ENCODE results near the gene CCDC201.

Gene CCDC201

DNA sequence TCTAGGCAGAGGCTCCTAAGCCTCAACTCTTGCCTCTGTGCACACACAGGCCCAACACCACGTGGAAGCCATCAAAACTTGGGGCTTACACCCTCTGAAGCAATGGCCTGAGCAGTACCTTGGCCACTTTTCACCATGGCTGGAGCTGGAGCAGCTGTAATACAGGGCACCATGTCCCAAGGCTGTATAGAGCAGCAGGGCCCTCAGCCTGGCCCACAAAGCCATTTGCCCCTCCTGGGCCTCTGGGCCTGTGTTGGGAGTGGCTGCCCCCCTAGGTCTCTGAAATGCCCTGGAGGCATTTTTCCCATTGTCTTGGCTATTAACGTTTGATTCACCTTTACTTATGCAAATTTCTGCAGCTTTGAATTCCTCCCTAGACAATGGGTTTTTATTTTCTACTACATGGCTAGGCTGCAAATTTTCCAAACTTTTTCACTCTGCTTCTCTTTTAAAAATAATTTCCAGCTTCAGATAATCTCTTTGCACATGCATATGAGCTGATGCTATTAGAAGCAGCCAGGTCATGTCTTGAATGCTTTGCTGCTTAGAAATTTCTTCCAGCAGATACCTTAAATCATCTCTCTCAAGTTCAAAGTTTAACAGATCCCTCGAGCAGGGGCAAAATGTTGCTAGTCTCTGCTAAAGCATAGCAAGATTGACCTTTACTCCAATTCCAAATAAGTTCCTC is 5.7 kb upstream of the CCDC201 start:
- H3K27ac ChIP-seq, result no peak overlapping the region
- no peak overlapping the region for H3K9ac ChIP-seq
- no peaks in the 10 kb centered on the region for H3K9me3 ChIP-seq (ENCODE audit: control insufficient read depth, low read length)
- H3K27me3 ChIP-seq (ENCODE audit: control insufficient read depth, insufficient read depth, low read length), result no peaks in the 10 kb centered on the region
- no peaks in the 10 kb centered on the region for H3K36me3 ChIP-seq (ENCODE audit: control insufficient read depth, insufficient read depth, low read length)
- no peaks in the 10 kb centered on the region for H3K4me1 ChIP-seq
- H3K79me2 ChIP-seq, result no peaks in the 10 kb centered on the region
- H3K4me3 ChIP-seq (ENCODE audit: low read depth, low read length), result no peak overlapping the region
- TF ChIP-seq, protein P1, sequence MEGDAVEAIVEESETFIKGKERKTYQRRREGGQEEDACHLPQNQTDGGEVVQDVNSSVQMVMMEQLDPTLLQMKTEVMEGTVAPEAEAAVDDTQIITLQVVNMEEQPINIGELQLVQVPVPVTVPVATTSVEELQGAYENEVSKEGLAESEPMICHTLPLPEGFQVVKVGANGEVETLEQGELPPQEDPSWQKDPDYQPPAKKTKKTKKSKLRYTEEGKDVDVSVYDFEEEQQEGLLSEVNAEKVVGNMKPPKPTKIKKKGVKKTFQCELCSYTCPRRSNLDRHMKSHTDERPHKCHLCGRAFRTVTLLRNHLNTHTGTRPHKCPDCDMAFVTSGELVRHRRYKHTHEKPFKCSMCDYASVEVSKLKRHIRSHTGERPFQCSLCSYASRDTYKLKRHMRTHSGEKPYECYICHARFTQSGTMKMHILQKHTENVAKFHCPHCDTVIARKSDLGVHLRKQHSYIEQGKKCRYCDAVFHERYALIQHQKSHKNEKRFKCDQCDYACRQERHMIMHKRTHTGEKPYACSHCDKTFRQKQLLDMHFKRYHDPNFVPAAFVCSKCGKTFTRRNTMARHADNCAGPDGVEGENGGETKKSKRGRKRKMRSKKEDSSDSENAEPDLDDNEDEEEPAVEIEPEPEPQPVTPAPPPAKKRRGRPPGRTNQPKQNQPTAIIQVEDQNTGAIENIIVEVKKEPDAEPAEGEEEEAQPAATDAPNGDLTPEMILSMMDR (IDR thresholded peaks at IDR 0.05), result no peak
- no peak overlapping the region for H2AFZ ChIP-seq
- no peak overlapping the region for H3K4me2 ChIP-seq (ENCODE audit: low read length)

DNA sequence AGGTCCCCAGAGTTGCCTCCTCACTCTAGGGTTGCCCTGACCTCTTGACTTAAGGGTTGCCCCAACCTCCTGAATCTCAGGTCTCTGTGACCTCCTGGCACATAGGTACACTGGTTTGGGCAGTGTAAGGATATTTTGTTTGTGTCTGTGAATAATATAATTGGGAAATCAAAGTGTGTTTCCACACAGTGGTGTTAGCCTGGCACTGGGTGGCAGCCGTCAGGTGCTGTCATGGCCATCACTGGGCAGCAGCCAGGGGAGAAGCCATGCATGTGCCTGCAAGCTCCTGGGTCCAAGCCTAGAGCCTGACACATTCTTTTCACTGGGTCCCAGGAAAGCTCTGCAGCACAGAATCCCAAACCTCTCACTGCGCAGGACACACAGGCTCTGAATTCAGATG is 3.6 kb upstream of the CCDC201 start:
- Histone ChIP-seq H3K36me3 (ENCODE audit: control insufficient read depth, insufficient read depth, low read length) (no peaks in the 10 kb centered on the region), H2AFZ (no peak overlapping the region), H3K27me3 (ENCODE audit: control insufficient read depth, insufficient read depth, low read length) (no peaks in the 10 kb centered on the region), H3K9me3 (ENCODE audit: control insufficient read depth, low read length) (no peaks in the 10 kb centered on the region), H3K9ac (no peak overlapping the region), H3K79me2 (no peaks in the 10 kb centered on the region), H3K4me1 (no peaks in the 10 kb centered on the region), H3K27ac (no peak overlapping the region), H3K4me3 (ENCODE audit: low read depth, low read length) (no peak overlapping the region), H3K4me2 (ENCODE audit: low read length) (no peak overlapping the region)
- TF ChIP-seq, protein P1 (IDR thresholded peaks at IDR 0.05), result no peak

DNA sequence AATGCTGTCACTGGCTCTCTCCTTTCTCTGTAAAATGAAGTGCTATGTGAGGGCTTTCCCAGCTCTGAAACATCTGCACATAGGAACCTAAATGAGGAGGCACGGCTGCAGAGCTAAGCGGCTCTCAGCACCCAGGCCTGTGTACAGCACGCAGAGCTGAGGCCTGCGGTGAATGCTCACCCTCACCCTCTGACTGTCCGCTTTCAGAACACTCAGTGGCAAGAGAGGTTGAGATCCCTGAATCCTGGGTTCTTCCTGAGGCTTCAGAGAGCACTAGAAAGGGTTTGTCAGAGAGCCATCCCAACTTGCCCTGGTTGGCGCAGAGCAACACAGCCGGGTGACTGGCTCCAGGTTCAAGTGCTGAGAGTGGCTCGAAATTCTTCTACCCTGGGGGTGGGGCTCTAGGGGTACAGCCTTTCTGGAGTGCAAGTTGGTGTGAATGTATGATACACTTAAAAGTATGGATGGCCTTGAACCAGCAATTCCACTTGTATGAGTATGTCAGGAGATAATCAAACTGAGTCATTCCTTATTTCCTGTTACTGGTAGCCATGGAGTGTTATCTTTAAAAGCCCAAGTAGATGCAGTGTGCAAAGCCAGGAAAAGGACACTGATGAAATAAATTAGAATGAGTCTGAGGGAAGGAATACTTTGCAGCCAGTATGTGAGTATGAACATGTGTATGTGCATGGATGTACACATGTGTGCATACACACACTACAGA is 1.7 kb upstream of the CCDC201 start:
- no peak overlapping the region for H3K4me3 ChIP-seq (ENCODE audit: low read depth, low read length)
- H3K27ac ChIP-seq, result no peak overlapping the region
- no peak overlapping the region for H3K9ac ChIP-seq
- H3K4me1 ChIP-seq, result no peaks in the 10 kb centered on the region
- H3K27me3 ChIP-seq (ENCODE audit: control insufficient read depth, insufficient read depth, low read length), result no peaks in the 10 kb centered on the region
- H3K79me2 ChIP-seq, result no peaks in the 10 kb centered on the region
- no peaks in the 10 kb centered on the region for H3K9me3 ChIP-seq (ENCODE audit: control insufficient read depth, low read length)
- no peak overlapping the region for H2AFZ ChIP-seq
- TF ChIP-seq, protein P1 (IDR thresholded peaks at IDR 0.05), result no peak
- H3K36me3 ChIP-seq (ENCODE audit: control insufficient read depth, insufficient read depth, low read length), result no peaks in the 10 kb centered on the region
- H3K4me2 ChIP-seq (ENCODE audit: low read length), result no peak overlapping the region

DNA sequence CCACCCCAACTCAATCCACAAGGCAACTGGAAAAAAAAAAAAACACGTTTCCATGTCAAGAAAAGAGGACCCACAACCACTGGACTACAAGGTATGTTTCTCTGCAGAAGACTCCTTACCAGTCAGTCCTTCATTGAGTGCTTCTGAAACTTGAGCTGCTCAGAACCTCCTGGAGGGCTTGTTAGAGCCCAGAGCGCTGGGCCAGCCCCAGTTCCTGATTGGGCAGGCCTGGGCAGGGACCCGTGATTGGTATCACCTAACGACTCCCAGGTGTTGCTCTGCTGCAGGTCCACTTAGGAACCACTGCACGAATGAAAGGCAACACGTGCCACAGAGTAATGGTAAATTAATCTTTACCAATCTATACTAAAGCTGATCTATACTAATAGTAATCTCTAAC is 473 bp upstream of the CCDC201 start:
- H3K27ac ChIP-seq, result no peak overlapping the region
- H3K79me2 ChIP-seq, result no peaks in the 10 kb centered on the region
- H3K9me3 ChIP-seq (ENCODE audit: control insufficient read depth, low read length), result no peaks in the 10 kb centered on the region
- H3K4me3 ChIP-seq (ENCODE audit: low read depth, low read length), result no peak overlapping the region
- H2AFZ ChIP-seq, result no peak overlapping the region
- no peak overlapping the region for H3K9ac ChIP-seq
- H3K4me2 ChIP-seq (ENCODE audit: low read length), result no peak overlapping the region
- TF ChIP-seq, protein P1 (IDR thresholded peaks at IDR 0.05), result no peak
- no peaks in the 10 kb centered on the region for H3K27me3 ChIP-seq (ENCODE audit: control insufficient read depth, insufficient read depth, low read length)
- H3K36me3 ChIP-seq (ENCODE audit: control insufficient read depth, insufficient read depth, low read length), result no peaks in the 10 kb centered on the region
- H3K4me1 ChIP-seq, result no peaks in the 10 kb centered on the region
